ENCODE data around the gene MPV17.

Gene MPV17

GRCh38 chr2:27290549-27290948 is 32.3 kb downstream of the MPV17 start:
- no peak for TF ChIP-seq CTCF (IDR thresholded peaks at IDR 0.05)
- H3K4me1 ChIP-seq (ENCODE audit: control insufficient read depth in 1 of 2, insufficient read depth in 1 of 2, low read depth in 1 of 2, low read length in 1 of 2) = no peaks in the 10 kb centered on the region
- H3K9me3 ChIP-seq = no peaks in the 10 kb centered on the region
- peaks cover 40% of the 10 kb centered on the region for H3K27me3 ChIP-seq
- no peaks in the 10 kb centered on the region for H3K36me3 ChIP-seq
- H3K27ac ChIP-seq = no peak overlapping the region
- no peak overlapping the region for H3K4me3 ChIP-seq (ENCODE audit: low read depth in 1 of 2, low read length in 1 of 2)

- Histone ChIP-seq H3K27me3 (peaks cover 40% of the 10 kb centered on the region), H3K4me3 (ENCODE audit: low read depth in 1 of 2, low read length in 1 of 2) (no peak overlapping the region), H3K36me3 (no peaks in the 10 kb centered on the region), H3K27ac (no peak overlapping the region), H3K4me1 (ENCODE audit: control insufficient read depth in 1 of 2, insufficient read depth in 1 of 2, low read depth in 1 of 2, low read length in 1 of 2) (no peaks in the 10 kb centered on the region), H3K9me3 (no peaks in the 10 kb centered on the region)
- no peak for TF ChIP-seq CTCF (IDR thresholded peaks at IDR 0.05)
These were observed 34.3 kb downstream of the MPV17 start for GRCh38 chr2:27288610-27289009.

GRCh38 chr2:27285481-27285880 is 37.4 kb downstream of the MPV17 start:
- H3K4me1 ChIP-seq (ENCODE audit: control insufficient read depth in 1 of 2, insufficient read depth in 1 of 2, low read depth in 1 of 2, low read length in 1 of 2) = no peaks in the 10 kb centered on the region
- H3K27me3 ChIP-seq = peaks cover 31% of the 10 kb centered on the region
- H3K4me3 ChIP-seq (ENCODE audit: low read depth in 1 of 2, low read length in 1 of 2) = no peak overlapping the region
- no peaks in the 10 kb centered on the region for H3K36me3 ChIP-seq
- H3K9me3 ChIP-seq = no peaks in the 10 kb centered on the region
- H3K27ac ChIP-seq = no peak overlapping the region
- TF ChIP-seq CTCF (IDR thresholded peaks at IDR 0.05) = no peak

- Histone ChIP-seq H3K36me3 (no peaks in the 10 kb centered on the region), H3K27ac (no peak overlapping the region), H3K4me3 (ENCODE audit: low read depth in 1 of 2, low read length in 1 of 2) (no peak overlapping the region), H3K27me3 (peaks cover 27% of the 10 kb centered on the region), H3K9me3 (no peaks in the 10 kb centered on the region), H3K4me1 (ENCODE audit: control insufficient read depth in 1 of 2, insufficient read depth in 1 of 2, low read depth in 1 of 2, low read length in 1 of 2) (no peaks in the 10 kb centered on the region)
- no peak for TF ChIP-seq CTCF (IDR thresholded peaks at IDR 0.05)
These were observed 37.9 kb downstream of the MPV17 start for GRCh38 chr2:27284996-27285395.

GRCh38 chr2:27282892-27283291 is 40.0 kb downstream of the MPV17 start:
- no peak for TF ChIP-seq CTCF (IDR thresholded peaks at IDR 0.05)
- Histone ChIP-seq H3K27ac (no peak overlapping the region), H3K27me3 (peaks cover 24% of the 10 kb centered on the region), H3K36me3 (no peaks in the 10 kb centered on the region), H3K9me3 (no peaks in the 10 kb centered on the region), H3K4me1 (ENCODE audit: control insufficient read depth in 1 of 2, insufficient read depth in 1 of 2, low read depth in 1 of 2, low read length in 1 of 2) (no peaks in the 10 kb centered on the region), H3K4me3 (ENCODE audit: low read depth in 1 of 2, low read length in 1 of 2) (no peak overlapping the region)

All from neutrophil (primary cell).